ENCODE results near the gene RNU1-2. TPM values are rescaled to one million over a fixed set of nuclear protein-coding genes. Genes with fewer than 3 reads are reported as not detected.

The RNU1-2 gene
- total RNA-seq, 1 experiment from 2014 or later = 2,051 TPM

DNA sequence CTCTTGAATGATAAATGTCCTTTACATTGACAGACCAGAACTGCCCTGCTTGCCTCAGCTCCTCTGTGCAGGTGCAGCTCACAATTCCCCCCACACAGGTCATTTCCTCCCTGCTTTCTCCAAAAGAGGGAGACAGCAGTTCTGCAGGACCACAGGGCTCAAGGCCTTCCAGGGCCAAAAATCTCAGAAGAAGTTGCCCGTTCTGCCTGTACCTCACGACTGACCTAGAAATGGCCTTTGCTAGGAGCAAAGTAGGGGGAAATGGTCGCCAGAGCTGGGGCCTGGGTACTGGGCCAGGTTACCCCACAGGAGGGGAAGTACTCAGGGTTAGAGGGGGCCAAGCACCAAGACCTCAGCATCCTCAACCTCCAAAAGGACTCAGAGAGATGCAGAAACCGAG, 11.1 kb downstream of the RNU1-2 start:
- Histone ChIP-seq H3K4me1 (ENCODE audit: insufficient read depth, low read length) (no peaks in the 10 kb centered on the region), H3K27me3 (ENCODE audit: insufficient read depth, low read length) (no peaks in the 10 kb centered on the region), H2BK20ac (ENCODE audit: low read depth, low read length, poor library complexity, severe bottlenecking) (no peak overlapping the region), H3K23me2 (ENCODE audit: insufficient read length, low read depth, low read length, poor library complexity, severe bottlenecking) (peaks cover 10% of the 10 kb centered on the region), H3K4ac (ENCODE audit: low read depth, low read length) (no peak overlapping the region), H4K5ac (ENCODE audit: insufficient read length, low read depth, low read length) (no peak overlapping the region), H3K18ac (ENCODE audit: insufficient read length, low read depth, low read length) (no peak overlapping the region), H3K79me2 (ENCODE audit: insufficient read depth, low read length) (no peaks in the 10 kb centered on the region), H2AFZ (ENCODE audit: low read length) (no peak overlapping the region), H2BK5ac (ENCODE audit: insufficient read length, low read length) (no peak overlapping the region), H3T11ph (ENCODE audit: low read length) (no peak overlapping the region), H4K8ac (replicated peaks; ENCODE audit: insufficient read length, low read depth, low read length) (no peak overlapping the region), H3K4me2 (ENCODE audit: insufficient read depth, insufficient read length, low read length) (no peak overlapping the region), H4K20me1 (ENCODE audit: control insufficient read depth, insufficient read depth, insufficient read length) (no peaks in the 10 kb centered on the region), H2AK5ac (ENCODE audit: insufficient read length, low read length) (no peak overlapping the region), H3K56ac (ENCODE audit: insufficient read length, low read depth, low read length) (no peak overlapping the region), H2BK15ac (ENCODE audit: low read depth, low read length) (no peak overlapping the region), H3K9ac (ENCODE audit: extremely low read depth, insufficient read length, low read length) (no peak overlapping the region), H3K79me1 (ENCODE audit: insufficient read depth, low read depth, low read length, poor library complexity, severe bottlenecking) (no peaks in the 10 kb centered on the region), H4K91ac (ENCODE audit: insufficient read length, low read depth, low read length) (no peak overlapping the region), H3K27ac (ENCODE audit: insufficient read length, low read depth, low read length) (no peak overlapping the region), H3K14ac (ENCODE audit: insufficient read depth, low read length) (no peak overlapping the region), H3K9me3 (ENCODE audit: control insufficient read depth, low read depth, low read length) (no peaks in the 10 kb centered on the region), H3K23ac (ENCODE audit: insufficient read length, low read depth, low read length) (no peak overlapping the region), H2BK12ac (ENCODE audit: insufficient read length, low read depth, low read length) (no peak overlapping the region), H2BK120ac (ENCODE audit: low read depth, low read length, poor library complexity, severe bottlenecking) (no peak overlapping the region)
- Mint-ChIP-seq H3K9me3 (no peaks in the 10 kb centered on the region; a peak in 1 of 5 replicates), H3K4me3 (no peak overlapping the region), H3K27ac (peak overlapping the region in 1 of 3 experiments; percentile 38; a peak in 1 of 7 replicates), H3K36me3 (ENCODE audit: insufficient read depth in 1 of 3, low read depth in 3 of 3) (peaks cover 0 to 5% (median 0%) of the 10 kb centered on the region in 3 experiments; a peak in 1 of 7 replicates), H3K4me1 (peaks cover 13 to 14% of the 10 kb centered on the region in 2 experiments), H3K27me3 (ENCODE audit: low read depth) (no peaks in the 10 kb centered on the region)
- TF ChIP-seq, protein P1, sequence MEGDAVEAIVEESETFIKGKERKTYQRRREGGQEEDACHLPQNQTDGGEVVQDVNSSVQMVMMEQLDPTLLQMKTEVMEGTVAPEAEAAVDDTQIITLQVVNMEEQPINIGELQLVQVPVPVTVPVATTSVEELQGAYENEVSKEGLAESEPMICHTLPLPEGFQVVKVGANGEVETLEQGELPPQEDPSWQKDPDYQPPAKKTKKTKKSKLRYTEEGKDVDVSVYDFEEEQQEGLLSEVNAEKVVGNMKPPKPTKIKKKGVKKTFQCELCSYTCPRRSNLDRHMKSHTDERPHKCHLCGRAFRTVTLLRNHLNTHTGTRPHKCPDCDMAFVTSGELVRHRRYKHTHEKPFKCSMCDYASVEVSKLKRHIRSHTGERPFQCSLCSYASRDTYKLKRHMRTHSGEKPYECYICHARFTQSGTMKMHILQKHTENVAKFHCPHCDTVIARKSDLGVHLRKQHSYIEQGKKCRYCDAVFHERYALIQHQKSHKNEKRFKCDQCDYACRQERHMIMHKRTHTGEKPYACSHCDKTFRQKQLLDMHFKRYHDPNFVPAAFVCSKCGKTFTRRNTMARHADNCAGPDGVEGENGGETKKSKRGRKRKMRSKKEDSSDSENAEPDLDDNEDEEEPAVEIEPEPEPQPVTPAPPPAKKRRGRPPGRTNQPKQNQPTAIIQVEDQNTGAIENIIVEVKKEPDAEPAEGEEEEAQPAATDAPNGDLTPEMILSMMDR (conservative IDR thresholded peaks at IDR 0.05) = no peak
- no peak for DNase-seq
- WGBS (ENCODE audit: extremely low coverage, insufficient read length, low lambda C conversion rate) = no CpG with 5 or more reads among the region's 4 CpGs
